Measurements from ENCODE around the gene MID1.

Gene MID1

DNA sequence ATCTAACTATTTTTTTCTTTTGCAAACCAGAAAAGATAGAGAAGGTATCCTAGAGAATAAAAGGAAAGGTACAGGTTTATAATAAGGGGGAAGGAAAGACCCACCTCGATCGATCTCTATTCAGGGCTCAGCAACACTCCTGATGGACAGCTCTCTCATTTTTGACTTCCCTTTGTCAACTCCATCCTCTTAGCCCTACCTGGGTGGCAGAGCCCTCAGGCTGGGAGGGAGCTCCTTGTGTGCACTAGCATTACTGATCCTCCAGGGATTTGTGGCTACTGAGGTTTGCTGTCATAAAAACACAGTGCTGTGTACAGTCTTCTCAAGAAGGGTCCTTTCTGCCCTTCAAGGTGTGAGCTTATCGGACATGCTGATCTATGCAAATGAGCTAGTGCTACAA lies 111.0 kb downstream of the MID1 start:
- H3K36me3 ChIP-seq (ENCODE audit: control insufficient read depth, insufficient read depth, low read length) = no peaks in the 10 kb centered on the region
- H3K4me3 ChIP-seq (replicated peaks; ENCODE audit: low read depth, low read length) = no peak overlapping the region
- no peak for DNase-seq (ENCODE audit: extremely low read depth, insufficient read length)
- TF ChIP-seq, protein P1, sequence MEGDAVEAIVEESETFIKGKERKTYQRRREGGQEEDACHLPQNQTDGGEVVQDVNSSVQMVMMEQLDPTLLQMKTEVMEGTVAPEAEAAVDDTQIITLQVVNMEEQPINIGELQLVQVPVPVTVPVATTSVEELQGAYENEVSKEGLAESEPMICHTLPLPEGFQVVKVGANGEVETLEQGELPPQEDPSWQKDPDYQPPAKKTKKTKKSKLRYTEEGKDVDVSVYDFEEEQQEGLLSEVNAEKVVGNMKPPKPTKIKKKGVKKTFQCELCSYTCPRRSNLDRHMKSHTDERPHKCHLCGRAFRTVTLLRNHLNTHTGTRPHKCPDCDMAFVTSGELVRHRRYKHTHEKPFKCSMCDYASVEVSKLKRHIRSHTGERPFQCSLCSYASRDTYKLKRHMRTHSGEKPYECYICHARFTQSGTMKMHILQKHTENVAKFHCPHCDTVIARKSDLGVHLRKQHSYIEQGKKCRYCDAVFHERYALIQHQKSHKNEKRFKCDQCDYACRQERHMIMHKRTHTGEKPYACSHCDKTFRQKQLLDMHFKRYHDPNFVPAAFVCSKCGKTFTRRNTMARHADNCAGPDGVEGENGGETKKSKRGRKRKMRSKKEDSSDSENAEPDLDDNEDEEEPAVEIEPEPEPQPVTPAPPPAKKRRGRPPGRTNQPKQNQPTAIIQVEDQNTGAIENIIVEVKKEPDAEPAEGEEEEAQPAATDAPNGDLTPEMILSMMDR (IDR thresholded peaks at IDR 0.05; ENCODE audit: insufficient read depth, low read length, poor library complexity, severe bottlenecking) = no peak
- H3K27me3 ChIP-seq (replicated peaks; ENCODE audit: control insufficient read depth, insufficient read depth, low read length) = no peaks in the 10 kb centered on the region; the same call in 1 of the 2 replicates

DNA sequence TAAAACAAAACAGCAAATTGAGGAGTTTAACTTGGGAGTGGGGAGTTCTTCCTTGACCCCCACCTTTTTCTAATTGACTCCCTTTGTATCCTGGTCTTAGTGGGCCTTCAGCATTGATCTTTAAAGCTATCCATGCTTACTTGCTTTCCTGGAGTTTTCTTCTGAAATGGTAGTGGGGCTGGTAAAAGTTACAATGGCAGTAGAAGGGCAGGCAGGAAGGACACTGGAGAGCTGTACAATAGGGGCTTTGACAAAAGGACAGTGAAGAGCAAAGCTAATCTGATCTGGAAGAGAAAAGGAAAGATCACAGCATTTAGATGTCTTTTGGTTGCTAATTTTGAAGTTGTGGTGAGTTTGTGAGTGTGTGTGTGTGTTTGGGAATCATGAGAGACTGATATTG lies 111.5 kb downstream of the MID1 start:
- Histone ChIP-seq H3K27me3 (replicated peaks; ENCODE audit: control insufficient read depth, insufficient read depth, low read length) (no peaks in the 10 kb centered on the region; the same call in 1 of the 2 replicates), H3K36me3 (ENCODE audit: control insufficient read depth, insufficient read depth, low read length) (no peaks in the 10 kb centered on the region), H3K4me3 (replicated peaks; ENCODE audit: low read depth, low read length) (no peak overlapping the region)
- no peak for DNase-seq (ENCODE audit: extremely low read depth, insufficient read length)
- TF ChIP-seq, protein P1 (IDR thresholded peaks at IDR 0.05; ENCODE audit: insufficient read depth, low read length, poor library complexity, severe bottlenecking) = no peak

DNA sequence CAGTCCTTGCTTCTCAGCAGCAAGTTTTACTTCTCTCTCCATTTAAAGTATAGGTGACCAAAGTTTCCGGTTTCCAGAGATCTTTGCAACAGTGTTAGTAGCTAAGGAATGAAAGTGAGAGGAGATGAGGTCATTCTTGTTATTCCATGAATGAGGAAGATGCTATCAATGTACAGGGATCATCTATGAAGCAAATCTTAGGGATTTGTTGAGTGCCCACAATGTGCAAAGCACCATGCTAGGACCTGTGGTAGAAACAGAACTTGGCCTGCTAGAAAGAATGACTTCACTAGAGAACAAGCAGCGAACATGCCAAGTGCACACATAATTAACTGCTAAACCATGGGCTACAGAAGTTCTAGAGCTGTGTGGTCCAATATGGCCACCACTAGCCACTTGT lies 112.5 kb downstream of the MID1 start:
- no peaks in the 10 kb centered on the region for H3K36me3 ChIP-seq (ENCODE audit: control insufficient read depth, insufficient read depth, low read length)
- H3K27me3 ChIP-seq (replicated peaks; ENCODE audit: control insufficient read depth, insufficient read depth, low read length) = no peaks in the 10 kb centered on the region; the same call in 1 of the 2 replicates
- no peak for DNase-seq (ENCODE audit: extremely low read depth, insufficient read length)
- TF ChIP-seq, protein P1 (IDR thresholded peaks at IDR 0.05; ENCODE audit: insufficient read depth, low read length, poor library complexity, severe bottlenecking) = no peak
- H3K4me3 ChIP-seq (replicated peaks; ENCODE audit: low read depth, low read length) = no peak overlapping the region

DNA sequence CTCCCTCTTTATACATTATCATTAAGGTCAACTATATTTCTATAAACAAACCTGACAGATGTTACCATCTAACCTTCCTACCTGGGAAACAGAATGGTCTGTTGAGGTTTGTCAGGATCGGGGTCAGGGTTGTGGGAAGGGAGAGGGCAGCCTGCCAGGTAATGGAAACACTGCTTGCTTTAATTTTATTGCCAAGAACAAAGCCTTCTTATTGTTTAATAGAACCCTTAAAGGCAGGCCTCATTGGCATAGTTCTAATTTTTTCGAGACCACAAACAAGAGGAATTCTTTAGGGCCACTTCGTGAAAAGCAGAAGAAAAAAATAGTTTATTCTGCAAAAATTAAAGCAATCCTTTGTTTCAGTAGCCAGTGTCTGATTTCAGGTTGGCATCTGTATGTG lies 113.2 kb downstream of the MID1 start:
- TF ChIP-seq, protein P1 (IDR thresholded peaks at IDR 0.05; ENCODE audit: insufficient read depth, low read length, poor library complexity, severe bottlenecking) = no peak
- Histone ChIP-seq H3K27me3 (replicated peaks; ENCODE audit: control insufficient read depth, insufficient read depth, low read length) (no peaks in the 10 kb centered on the region; the same call in 1 of the 2 replicates), H3K36me3 (ENCODE audit: control insufficient read depth, insufficient read depth, low read length) (no peaks in the 10 kb centered on the region), H3K4me3 (replicated peaks; ENCODE audit: low read depth, low read length) (no peak overlapping the region)
- DNase-seq (ENCODE audit: extremely low read depth, insufficient read length) = no peak

DNA sequence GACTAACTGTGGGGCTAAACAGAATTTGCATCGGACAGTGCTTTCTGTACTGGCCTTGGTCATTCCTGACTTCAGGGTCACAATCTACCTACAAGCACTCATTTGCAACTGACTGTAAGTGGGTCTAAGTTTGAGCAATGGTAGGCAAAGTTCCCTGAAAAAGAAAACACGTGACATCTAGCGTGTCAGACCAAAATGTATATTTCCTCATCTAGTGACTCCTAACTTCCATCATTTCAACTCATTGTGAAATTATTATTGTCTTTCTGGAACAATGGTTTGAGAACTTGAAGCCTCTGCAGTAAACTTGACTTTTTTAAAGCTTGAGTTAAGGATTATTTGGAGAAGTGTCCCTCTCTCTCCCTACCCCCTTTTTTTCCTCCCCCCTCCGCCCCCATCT lies 113.6 kb downstream of the MID1 start:
- TF ChIP-seq, protein P1 (IDR thresholded peaks at IDR 0.05; ENCODE audit: insufficient read depth, low read length, poor library complexity, severe bottlenecking) = no peak
- DNase-seq (ENCODE audit: extremely low read depth, insufficient read length) = no peak
- H3K36me3 ChIP-seq (ENCODE audit: control insufficient read depth, insufficient read depth, low read length) = no peaks in the 10 kb centered on the region
- H3K4me3 ChIP-seq (replicated peaks; ENCODE audit: low read depth, low read length) = no peak overlapping the region
- H3K27me3 ChIP-seq (replicated peaks; ENCODE audit: control insufficient read depth, insufficient read depth, low read length) = no peaks in the 10 kb centered on the region; the same call in 1 of the 2 replicates

DNA sequence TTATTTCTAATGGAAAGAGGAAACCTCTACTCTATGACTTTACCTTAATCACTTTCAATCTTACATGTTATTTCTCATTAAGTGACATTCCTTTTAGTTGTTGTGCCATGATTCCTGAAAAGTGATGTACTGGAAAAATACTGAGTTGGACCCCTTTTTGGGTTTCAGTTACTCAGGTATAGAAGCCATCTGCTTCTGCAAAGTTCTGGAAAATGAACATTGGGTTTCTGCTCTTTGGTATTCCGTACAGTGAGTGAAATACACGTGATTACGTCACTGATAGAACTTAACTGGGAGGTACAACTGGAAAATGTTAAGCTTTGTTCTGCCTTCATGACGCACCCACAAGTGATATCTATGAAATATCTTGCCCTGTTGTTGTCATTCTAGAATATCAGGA lies 114.7 kb downstream of the MID1 start:
- H3K27me3 ChIP-seq (replicated peaks; ENCODE audit: control insufficient read depth, insufficient read depth, low read length) = no peaks in the 10 kb centered on the region; the same call in 1 of the 2 replicates
- DNase-seq (ENCODE audit: extremely low read depth, insufficient read length) = no peak
- TF ChIP-seq, protein P1 (IDR thresholded peaks at IDR 0.05; ENCODE audit: insufficient read depth, low read length, poor library complexity, severe bottlenecking) = no peak
- H3K36me3 ChIP-seq (ENCODE audit: control insufficient read depth, insufficient read depth, low read length) = no peaks in the 10 kb centered on the region
- no peak overlapping the region for H3K4me3 ChIP-seq (replicated peaks; ENCODE audit: low read depth, low read length)
